CD4-positive, alpha-beta T cell treated with Interleukin-17A for 4 hours (primary cell): ENCODE data around the gene CREM.
"Not testable (repeated sequence)": the region's sequence is repeated elsewhere in the genome, so short reads cannot be mapped to it uniquely, and the experiment has no call there.

ENCODE experiments used
- DNase-seq: peaks from one replicate; pipeline ENCODE4 v3.0.0-alpha.2; 2020; ENCODE audit warnings: mixed read lengths

CREM gene

DNA sequence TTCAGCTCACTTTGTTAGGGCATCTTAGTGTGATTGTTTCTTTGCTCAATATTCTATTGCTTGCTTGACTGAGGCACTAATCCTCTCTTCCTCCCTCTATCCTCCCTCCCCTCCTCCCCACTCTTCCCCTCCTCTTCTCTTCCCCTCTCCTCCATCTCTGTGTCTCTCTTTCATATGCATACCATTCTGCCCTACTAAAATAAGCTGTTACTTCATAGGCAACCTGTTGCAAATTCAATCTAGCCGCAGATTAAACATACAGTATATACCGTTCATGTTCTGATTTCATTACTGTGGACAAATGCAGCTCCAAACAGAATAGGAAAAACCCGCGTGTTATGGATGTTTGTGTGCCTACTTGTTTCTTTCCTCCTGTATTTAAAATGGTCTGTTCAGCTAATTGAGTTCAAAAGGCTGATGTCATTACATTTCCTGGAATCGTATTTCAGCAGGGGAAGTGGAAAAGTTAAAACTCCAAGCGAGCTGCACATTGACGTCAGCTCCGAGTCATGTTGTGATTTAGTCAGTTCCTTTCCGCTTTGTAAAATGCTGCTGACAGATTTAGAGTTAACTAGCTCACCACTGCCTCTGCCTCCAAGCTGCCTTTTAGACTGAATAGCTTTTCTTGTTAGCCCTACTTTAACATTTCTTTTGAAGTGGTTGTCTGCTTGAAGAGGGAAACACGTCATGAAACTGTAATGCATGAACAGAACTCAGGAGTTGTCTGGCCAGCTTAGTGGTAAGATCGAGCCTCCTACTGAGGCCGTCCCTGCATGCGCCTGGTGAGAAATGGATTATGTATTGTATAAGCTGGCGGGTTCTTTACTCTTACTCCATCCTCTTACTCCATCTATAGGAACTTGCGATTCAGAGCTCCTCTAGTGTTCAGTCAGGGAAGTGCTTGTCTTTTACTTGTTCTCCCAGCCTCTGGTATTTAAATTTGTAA is 69.0 kb downstream of the CREM start:
- peak; percentile 78 for DNase-seq

DNA sequence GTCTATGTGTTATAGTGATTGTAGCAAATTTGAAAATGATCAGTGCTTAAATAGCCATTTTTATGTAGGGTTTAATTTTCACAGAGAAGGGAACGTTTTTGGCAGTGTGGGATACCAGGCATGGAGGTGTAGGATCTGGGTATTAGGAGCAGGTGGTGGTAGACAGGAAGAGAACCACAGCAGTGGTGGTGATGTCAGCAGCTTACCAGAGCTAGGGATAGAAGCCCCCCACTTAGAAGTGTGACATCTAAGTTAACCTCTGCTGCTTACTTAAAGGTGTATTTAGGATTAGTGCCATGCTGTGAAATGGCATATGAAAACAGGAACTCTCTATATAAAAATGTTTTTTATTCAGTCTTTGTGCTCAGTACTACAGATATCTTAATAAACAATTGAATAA is 73.8 kb downstream of the CREM start:
- no peak for DNase-seq

GRCh38 chr10:35201234-35201633 is 74.6 kb downstream of the CREM start:
- DNase-seq, result no peak

- no peak for DNase-seq
Measured at GRCh38 chr10:35202050-35202449, 75.4 kb downstream of the CREM start.

DNA sequence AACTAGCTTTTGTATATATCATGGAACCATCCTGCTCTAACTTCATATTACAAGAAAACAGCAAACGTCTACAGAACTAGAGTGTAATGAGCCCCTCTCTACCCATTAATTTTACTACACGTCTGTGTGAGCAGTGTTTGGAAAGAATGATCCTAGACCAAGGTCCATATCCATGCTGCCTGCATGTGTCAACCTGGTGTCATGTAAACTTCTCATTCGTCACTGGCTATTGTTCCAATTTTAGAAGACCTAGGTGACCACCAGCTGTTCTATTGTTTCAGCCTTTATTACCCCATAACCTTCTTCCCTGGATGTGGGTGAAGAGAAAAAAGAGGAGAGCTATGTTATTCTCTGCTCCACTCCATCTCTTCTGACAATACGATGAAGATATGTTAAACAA is 77.1 kb downstream of the CREM start:
- no peak for DNase-seq

- DNase-seq, result no peak
Measured at GRCh38 chr10:35204650-35205319, 78.1 kb downstream of the CREM start.

DNA sequence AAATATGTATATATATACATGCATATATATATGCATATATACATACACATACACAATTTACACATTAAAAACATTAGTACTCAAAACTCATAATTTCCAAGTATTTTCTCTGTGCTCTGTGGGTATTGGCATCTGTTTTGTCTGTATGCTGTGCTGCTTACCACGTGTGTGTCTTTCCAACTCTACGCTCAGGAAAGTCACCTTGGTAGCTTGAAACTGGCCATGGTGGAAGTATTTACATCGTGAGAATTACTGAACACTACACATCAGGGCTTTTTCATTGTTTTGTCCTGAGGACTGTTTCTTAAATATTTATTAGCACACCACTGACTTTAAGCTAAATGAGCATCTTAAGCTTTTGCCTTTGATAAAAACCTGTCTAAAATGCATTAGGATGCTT is 79.6 kb downstream of the CREM start:
- DNase-seq, result no peak

DNA sequence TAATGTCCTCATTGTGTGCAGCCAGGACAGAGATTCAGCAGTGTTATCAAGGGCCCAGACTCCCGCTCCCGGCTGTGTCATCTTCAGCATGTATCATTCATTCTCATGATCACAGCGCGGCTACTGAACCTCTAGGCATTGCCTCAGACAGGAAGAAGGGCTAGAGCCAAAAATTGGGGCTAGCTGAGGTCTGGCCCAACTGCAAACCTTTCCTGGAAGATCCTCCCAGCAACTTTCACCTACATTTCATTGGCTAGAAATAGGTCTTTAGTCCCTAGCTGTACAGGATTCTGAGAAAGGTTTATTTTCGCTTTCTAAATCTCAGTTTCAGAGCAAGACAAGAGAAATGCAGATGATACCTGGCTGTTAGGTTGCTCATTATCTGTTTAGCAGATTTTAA is 81.9 kb downstream of the CREM start:
- DNase-seq, result peak; percentile 45

DNA sequence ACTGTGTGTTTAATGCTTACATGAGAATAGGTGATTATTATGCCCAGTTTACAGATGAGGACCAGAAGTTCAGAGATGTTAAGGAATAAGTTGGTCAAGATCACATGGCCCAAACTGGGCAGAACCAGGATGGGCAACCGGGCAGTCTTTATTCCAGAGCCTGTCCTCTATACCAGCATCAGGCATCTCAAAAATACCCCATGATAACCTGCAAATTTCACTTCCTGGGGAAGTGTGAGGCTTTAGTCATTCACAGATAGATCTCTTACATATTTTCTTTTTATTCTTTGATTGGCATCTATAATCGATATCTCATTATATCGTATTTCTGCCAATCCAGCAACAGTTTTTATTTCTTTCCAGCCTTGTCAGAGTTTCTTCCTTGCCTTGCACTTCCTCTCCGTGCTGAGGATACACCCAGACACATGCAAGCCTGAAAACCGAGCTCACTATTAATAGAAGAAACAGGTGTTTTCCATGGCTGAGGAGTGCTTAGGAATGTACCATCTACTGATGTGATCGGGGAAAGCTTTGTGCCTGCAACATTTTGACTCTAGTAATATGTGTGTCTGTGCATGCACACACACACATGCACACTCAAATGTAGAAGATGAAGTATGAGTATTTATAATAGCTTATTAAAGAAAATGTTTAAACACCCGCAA is 82.4 kb downstream of the CREM start:
- DNase-seq, result no peak

GRCh38 chr10:35210961-35211360 is 84.3 kb downstream of the CREM start:
- no peak for DNase-seq

- DNase-seq, result no peak
Measured at GRCh38 chr10:35211390-35211789, 84.7 kb downstream of the CREM start.

- DNase-seq, result no peak
Measured at GRCh38 chr10:35212856-35213255, 86.2 kb downstream of the CREM start.

DNA sequence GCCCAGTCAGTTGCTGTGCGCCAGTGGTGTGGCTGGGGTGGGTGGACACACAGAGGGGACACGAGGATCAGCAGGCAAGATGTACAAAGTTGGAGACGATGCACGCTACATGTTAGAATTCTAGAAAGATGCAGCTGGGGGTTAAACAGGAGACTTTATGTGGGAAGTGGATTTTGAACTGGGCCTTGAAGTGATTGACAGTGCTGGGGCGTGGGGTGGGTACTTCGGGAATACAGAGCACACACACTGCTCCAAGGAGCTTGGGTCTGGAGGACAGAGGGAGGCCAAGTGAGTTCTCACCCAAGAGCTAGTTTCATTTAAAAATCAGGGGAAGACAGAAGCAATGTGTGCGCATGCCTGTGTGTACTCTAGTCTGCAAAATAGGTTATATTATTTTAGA is 87.1 kb downstream of the CREM start:
- no peak for DNase-seq

- no peak for DNase-seq
Measured at GRCh38 chr10:35214607-35215020, 88.0 kb downstream of the CREM start.

DNA sequence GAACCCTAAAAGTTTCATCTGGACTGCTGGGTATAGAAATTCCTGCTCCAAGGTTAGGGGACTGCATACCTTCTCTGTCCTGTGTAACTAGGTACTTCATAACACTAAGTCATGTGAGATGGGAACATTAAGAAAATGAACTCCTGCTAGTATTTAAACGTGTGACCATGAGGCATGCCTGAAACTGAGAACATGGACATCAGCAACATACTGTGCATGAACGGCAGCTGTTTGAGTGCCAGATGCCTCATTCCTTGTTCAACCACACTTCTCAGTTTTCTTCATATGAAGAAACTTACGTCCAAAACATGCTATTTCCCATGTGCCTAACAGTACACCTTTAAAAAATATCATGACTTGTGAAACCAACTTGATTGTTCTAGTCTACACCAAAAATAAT is 88.5 kb downstream of the CREM start:
- no peak for DNase-seq

- no peak for DNase-seq
Measured at GRCh38 chr10:35216303-35216905, 89.8 kb downstream of the CREM start.

DNA sequence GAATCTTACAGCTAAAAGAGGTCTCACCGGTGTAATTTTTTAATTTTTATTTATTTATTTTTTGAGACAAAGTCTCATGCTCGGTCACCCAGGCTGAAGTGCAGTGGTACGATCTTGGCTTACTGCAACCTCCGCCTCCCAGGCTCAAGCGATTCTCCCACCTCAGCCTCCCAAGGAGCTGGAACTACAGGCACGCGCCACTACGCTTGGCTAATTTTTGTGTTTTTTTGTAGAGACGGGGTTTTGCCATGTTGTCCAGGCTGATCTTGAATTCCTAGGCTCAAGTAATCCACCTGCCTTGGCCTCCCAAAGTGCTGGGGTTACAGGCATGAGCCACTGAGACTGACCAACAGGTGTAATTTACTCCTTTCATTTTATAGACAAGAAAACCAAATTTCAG is 90.3 kb downstream of the CREM start:
- not testable (repeated sequence) for DNase-seq

- no peak for DNase-seq
Measured at GRCh38 chr10:35217455-35217854, 90.8 kb downstream of the CREM start.

DNA sequence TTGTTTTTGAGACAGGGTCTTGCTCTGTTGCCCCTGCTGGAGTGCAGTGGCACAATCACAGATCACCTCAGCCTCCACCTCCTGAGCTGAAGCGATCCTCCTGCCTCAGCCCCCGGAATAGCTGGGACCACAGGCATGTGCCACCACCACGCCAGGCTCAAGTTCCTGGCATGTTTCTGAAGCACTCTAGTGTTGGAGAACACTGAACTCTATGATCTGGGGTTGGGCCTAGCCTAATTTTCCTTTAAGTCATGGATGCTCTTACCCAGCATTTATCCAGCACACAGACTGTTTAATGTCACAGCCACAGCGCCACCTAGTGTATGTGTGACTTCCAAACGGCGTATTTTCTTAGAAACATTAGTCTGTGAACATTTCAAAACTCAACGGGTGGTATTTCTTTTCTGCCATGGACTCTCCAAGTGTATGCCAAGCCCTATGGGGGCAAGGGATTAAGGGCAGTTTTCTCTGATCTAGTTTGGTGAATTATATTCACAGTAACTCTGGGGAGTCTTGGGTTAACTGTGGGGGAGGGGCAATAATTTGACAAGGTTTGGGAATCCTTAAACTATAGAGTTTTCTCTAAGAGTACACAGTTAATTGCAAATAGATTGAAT is 91.8 kb downstream of the CREM start:
- DNase-seq, result peak; percentile 90

DNA sequence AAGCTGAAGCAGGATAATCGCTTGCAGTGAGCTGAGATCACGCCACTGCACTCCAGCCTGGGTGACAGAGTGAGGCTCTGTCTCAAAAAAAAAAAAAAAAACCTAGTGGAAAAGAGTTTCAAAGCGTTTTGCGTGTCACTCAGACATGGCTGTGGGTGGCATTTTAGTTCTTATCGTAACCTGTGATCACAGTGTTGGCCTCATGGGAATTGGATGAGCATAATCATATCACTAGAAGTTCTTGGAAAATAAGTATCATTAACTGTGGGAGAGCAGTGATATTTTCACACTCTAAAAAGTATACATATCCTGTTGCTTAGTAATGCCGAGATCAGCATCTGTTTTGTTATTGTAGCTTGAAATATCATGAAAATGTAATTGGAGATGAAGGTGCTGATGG is 92.6 kb downstream of the CREM start:
- DNase-seq, result no peak

- no peak for DNase-seq
Measured at GRCh38 chr10:35219891-35220890, 93.5 kb downstream of the CREM start.

DNA sequence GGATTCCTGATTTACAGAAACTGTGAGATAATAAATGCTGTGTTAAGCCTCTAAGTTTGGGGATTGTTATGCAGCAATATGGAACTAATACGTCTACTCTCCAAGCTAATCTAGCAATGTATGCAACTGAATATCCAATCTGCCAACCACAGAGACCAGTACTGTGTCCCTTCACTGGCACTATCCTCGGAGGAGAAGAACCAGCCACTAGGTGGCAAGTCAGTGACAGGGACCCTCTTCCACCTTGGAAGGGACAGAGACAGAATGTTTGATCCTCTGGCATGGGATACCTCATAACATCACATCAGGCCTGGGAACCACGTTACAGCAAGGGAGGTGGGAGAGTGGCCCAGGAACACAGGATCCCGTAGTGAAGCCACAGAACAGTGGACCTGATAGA is 96.4 kb downstream of the CREM start:
- DNase-seq, result no peak
